Endometrium (tissue), 2 donors: ENCODE measurements around the gene CBL.

Experiments used
- FAIRE-seq: peaks from 2 replicates; lab custom pipeline; 2012; peaks lifted over from hg19 to GRCh38; lab: Jason Lieb, UNC
- donor health status: control.
- donor health status: control.

Gene CBL

DNA sequence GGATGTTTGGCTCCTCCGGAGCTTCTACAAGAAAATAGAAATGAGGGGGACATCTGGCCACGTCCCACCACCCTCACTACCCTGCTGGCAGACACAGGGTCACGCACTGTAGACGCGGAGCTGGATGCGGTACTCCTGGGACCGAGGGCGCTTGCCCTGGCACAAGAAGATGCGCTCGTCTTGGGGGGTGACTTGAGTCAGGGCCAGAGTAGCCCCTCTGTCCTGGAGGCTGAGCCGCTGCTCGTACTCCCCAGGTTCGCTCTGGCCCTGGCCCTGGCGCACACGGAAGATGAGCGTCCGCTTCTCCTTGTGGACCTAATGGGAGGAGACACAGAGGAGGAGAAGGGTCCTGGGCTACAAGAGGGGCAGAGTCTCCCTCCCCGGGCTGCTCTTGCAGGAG lies 108.6 kb downstream of the CBL start:
- FAIRE-seq = no peak

DNA sequence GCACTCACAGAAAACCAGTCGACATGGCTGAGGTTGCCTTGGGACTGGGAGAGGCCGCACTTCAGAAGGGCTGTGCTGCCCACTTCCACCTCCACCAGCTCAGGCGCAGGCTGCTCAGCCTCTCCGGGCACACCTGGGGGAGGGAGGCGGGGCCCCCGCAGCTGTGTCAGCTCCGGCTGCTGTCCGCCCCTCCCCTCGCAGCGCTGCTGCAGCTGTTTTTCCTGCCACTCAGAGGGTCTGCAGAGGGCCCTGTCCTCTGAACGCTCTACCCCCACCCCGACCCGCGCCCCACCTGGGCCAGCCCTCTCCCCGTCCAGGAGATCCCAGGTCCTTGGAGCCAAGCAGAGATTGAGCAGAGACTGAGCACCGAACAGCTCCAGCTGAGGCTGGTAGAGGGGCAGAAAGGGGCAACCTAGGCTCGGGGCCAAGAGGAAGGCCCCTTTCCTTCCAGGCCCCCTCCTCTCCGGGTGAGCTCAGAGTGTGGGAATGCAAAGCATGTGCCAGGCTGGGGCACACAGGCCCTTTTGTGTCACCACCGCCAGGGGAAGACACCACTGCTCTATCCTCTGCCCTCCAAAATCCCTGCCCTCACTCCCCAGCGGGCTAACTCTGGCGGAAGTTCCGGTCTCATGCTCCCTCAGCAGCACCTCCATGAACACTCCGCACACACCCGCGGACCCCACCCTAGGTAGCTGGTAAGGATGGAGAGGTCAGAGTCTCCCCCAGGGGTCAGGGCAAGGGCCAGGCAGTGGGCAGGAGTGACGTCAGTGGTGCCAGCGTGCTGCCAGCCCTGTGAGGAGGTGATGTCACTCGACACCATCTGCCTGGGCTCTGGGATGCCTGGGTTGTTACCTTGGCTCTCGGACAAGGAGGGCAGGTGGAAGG lies 109.2 kb downstream of the CBL start:
- FAIRE-seq = no peak

DNA sequence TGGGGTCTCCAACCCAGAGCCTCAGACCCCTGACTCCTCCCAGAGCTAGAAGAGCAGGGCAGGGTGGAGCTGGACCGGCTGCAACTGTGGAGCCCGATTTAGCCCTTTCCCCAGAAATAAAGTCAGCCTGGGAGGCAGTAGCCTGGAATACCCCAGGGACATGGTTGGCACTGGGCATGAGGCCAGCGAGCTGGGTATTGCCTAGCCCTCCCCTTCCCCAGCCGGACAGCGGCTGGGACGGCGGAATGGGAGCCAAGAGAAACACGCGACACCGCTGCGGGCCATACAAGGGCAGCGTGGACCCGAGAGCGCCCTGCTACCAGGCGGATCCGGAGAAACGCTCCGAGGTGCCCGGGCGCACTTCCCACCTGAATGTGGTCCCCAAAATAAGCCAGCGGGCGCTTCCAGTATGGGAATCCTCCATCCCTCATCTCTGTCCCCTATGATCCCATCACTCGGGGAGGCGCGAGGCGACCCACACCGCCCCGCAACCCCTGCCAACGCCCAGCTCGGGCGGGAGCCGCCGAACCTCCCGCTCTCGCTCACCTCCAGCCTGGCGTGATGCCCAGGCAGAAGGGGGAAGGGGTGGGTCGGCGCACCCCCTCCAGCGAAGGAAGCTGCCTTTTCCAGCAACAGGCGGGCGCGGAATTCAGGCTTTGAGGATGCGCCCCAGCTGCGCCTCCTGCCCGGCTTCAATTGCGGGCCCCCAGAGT lies 110.0 kb downstream of the CBL start:
- FAIRE-seq = no peak

DNA sequence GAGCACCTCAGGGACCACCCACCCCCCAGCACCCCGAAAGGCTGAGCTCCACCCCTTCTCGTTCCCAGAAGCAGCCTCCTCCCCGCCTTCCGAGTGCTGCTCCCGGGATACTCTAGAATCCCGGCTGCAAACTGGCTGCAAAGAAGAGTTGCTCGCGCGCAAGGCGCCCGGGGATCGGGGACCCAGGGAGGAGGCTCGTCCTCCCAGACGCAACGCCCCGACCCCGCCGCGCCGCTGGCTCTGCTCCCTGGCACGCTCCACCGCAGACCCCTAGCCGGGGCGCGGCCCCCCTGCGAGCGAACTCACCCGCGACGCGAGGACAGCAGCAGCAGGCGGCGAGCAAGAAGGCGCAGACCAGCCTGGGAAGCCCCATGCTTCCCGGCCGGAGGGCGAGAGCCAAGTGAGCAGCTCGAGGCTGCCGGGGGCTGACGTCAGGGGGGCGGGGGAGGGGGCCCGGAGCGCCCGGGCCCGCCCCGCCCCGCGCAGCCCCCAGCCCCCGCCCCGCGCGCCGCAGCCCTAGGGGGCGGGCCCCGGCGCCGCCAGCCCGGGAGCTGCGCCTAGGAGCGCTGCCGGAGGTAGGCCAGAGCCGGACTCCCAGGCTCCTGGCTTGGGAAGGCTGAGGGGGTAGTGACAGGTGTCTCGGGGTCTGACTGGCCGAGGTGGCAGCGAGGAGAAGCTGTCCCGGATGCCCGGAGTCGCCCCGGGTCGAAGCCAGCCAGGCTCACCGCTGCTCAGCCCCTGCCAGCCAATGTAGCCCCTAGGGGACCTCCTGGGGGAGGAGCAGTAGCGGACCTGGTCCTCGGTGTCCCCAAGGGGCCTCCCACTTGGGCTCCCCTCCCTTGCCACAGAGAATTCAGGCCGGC lies 110.8 kb downstream of the CBL start, which contains the start of gene MCAM:
MCAM (minus strand) TSS at position 402 of the 863 bp plus-strand sequence; CDS start at position 373, 29 bp downstream.
- FAIRE-seq = no peak

DNA sequence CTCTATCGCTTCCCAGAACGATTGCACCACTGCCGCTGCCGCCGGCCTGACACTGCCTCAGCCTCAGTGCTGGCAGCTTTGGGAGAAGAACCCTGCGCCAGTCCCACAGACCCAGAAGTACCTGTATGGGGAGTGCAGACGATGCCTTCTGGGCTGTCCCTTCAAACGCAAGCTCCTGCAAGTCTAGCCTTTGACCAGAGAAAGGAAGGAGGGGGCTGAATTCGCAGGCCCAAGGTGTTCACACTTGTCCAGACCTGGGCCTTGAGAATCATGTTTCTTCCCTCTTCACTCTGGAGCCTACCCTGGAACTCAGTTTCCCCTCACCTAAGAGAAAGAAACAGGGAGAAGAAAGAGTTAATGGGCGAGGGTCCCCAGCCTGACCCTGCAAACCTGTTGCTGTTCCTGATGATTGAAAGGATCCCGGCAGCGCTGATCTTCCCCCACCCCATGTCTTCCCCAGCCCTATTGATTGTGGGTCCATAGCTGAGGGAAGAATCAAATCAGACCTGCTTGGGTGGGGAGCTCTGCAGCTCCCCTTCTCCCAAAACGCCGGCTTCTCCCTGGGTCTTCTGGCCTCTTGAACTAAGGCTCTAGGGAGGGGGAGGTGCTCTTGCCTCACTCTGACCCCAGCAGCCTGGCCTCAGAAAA lies 111.6 kb downstream of the CBL start:
- no peak for FAIRE-seq

DNA sequence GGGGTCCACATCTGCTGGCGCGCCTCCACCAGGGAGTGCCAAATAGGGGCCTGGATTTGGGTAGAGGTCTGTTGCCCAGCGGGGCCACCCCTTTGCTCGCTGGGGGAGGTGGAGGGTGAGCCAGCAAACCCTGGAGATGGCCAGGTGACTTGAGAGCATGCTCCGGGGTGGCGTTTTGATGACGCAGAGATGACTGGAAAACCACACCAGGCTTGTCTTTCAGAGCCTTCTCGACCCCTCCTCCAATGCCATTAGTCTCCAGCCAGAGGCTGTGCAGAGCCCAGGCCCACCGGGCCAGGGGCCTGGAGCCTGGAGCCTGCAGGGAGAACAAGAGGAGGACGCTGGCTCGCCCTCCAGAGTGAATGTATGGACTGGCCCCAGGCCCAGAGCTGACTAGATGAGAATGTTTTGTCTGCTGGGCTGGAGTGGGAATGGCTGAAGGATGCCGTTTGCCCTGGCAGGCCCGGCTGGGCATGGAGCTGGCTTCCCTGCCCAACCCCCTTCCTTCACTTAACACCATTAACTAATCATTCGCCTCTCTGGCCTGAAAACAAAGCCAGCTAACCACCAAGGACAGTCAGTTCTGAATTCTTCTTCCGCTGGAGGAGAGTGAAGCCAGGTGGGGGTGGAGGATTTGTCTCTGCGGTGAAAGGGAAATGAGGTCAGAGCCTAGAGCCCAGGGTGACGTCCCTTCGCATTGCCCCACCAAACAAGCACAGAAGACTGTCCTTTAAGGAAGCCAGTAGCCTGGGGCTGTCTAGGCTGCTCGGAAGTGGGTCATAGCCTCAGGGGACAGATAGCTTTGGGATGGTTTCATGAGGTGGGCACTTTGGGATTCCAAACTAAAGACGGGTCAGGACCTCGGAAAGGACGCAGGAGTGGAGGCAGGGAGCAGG lies 112.3 kb downstream of the CBL start:
- no peak for FAIRE-seq

DNA sequence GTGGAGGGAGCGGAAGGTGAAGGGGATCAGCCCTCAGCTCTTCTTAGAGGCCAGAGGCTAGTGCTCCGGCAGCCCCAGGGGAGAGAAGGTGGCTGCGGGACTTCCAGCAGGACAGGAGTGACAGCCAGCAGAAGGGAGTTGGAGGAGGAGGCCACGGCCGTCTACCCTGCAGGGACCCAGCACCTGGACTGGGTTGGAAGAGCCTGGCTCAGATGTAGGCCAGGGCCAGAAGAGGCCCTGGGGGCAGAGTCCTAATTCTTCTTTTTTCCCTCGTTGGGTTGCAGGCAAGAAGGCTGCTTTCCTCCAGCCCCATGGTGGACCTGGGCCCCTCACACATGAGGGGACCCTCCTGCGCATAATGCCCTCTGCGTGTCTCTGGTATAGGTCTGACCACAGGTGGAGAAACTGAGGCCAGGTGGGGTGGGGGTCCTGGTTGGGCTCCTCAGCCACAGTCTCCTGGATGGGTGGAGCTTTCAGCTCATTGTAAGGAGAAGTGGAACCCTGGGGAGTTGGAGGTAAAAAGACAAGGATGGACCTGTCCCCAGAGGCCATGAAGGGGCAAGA lies 113.1 kb downstream of the CBL start:
- no peak for FAIRE-seq

DNA sequence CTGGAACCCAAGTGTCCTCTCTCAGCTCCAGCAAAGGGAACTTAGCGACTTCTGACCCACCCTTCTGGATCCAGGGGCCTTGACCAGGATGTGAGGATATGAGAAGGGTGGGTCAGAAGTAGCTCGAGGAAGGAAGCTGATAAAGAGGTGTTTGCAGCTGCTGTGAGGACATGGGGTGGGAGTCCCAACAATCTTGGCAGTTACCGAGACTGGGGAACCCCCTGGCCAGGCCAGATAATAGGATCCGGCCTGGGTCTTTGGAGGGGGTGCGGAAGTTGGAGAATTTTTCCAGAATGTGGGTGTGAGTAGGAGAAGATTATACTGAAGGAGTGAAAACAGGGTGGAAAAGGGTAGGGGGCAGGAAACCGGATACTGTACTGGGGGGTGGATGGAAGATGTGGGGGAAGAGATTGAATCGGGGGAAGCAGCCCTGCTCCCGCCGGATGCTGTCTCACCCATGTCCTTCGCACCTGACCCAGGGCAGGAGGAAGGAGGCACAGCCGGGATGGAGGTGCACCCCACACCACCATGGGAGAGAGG lies 113.6 kb downstream of the CBL start:
- FAIRE-seq = no peak

DNA sequence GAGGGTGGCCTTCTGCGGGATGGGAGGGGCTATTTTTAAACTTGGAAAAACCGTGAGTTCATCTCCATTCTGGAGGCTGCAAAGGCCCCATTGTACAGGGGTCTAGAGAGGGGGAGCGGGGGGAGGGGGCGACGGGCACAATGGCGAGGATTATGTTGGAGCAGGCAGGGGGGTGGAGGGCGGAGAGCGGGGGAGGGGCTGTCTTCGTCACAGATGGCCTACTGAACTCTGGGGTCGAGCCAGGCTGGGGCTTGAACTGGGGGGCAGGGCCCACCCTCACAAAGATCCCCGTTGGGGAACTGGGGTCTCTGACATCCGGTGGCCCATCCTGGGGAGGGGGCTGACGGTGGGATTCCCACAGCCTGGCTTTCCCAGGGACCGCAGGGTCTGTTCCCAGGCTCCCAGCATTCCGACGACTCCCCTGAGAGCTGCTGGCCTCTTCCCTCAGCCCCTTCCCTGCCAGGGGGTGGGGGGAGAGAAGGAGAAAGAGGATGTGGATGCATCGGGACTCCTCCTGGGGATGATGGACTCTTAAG lies 114.2 kb downstream of the CBL start:
- no peak for FAIRE-seq

DNA sequence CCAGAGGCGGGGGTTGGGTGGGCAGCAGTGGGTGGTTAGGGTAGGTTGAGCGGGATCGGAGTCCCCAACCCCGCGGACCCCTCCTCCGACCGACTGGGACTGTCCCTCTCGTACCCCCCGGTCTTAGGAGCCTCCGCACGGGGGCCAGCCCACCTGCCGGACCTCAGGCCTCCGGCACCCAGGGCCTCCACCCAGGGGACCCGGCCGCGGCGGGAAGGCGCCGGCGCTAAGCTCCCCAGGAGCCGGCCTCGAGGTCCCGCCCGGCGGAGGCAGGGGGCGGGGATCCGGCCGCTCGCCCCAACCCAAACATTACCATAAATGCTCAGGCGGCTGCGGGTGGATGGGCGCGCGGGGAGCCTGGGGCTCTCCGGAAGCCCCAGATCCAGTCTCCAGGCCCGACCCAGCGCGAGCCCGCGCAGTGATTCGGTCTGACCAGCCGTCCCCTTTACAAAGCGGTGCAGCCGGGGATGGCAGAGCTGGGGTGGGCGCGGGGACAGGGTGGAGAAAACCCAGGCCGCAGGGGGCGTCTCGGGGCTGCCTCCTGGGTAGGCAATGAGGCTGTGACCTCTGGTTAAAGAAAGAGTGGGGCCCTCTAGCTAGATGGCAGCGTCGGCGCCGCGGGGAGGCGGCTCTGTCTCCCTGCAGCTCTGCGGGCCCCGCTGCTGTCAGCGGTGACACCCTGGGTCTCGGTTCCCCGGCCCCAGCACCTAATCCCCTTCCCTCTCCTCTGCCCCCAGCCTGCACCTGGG lies 114.8 kb downstream of the CBL start:
- FAIRE-seq = no peak

DNA sequence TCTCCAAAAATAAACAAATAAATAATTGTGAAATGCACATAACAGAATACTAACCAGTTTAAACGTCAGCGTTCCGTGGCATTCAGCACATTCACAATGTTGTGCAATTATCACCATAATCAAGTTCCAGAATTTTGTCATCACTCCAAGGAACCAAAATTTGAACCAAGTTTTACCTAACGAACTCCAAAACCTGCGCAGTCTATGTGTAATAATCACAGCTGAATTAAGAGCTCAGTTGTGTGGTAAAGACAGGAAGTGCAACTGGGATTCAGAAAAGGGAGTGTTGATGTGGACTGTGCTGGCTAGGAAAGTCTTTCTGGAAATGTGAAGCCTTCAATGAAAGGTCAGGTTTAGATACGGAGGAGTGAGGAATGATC lies 116.2 kb downstream of the CBL start:
- no peak for FAIRE-seq

DNA sequence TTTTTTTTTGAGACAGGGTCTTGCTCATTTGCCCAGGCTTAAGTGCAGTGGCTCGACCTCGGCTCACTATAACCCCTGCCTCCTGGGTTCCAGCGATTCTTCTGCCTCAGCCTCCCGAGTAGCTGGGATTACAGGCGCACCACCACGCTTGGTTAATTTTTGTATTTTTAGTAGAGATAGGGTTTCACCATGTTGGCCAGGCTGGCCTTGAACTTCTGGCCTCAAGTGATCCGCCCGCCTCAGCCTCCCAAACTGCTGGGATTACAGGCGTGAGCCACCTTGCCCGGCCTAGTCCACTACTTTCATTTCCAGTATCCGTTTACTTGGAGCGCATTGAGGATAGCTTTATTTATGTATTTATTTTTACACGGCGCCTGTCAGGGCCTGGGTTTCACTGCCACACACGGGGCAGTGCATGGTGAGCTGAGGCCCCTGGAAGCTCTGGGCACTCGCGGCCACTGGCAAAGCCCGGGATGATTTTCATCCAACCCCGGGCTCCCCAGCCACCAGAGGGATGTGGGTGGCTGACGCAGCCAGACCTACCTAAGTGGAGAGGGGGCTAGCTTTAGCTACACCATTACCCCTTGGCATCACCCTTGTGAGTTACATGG lies 116.9 kb downstream of the CBL start:
- no peak for FAIRE-seq

DNA sequence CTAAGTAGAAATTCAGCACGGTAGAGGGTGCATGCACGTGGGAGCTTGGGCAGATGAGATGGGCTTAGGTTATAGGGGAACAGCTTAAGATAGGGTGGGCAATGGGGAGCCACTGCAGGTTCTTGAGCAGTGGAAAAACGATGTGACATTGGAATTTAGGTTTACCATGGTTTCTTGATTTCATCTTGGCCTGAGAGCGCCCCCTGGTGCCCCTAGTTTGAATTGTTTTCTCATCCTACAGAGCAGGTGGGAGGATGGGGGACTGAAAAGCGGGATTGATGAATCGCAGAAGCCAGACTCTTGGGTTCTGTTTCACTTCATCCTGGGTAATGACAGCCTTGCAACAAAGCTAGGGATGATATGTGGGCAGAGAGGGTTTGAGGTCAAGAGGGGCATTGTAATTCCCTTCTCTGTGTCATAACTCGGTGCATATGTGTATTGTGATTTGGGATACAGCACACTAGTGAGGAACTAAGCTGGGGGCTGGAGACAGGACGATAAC lies 117.4 kb downstream of the CBL start:
- FAIRE-seq = no peak

DNA sequence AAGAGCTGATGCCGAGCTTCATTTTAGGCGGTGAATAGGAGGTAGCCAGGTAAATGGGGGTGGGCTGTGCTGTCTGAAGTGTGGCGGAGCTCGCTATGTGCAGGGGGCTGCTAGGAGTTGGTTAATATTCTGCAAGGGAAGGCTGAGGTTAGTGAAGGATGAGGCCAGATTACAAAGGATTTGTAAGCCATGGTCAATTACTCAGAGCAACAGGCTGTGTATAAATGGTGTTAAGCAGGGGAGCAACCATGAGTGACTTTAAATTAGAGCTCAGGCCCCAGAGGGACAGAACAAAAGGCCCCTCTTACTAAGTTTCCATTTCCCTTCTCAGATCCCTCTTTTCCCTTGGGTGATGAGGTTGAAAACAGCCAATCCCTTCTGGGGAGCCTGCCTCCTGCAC lies 118.0 kb downstream of the CBL start:
- no peak for FAIRE-seq

DNA sequence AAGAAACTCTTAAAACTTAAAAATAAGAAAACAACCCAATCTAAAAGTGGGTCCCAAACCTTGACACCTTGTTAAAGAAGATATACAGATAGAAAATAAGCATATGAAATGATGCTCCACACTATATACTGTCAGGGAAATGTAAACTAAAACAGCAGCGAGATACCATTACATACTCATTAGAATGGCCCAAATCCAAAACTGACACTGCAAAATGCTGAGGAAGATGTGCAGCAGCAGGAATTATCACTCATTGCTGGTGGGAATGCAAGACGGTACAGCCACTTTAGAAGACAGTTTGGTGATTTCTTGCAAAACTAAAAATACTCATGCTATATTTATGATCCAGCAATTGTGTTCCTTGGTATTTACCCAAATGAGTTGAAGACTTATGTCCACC lies 123.2 kb downstream of the CBL start:
- FAIRE-seq = no peak

DNA sequence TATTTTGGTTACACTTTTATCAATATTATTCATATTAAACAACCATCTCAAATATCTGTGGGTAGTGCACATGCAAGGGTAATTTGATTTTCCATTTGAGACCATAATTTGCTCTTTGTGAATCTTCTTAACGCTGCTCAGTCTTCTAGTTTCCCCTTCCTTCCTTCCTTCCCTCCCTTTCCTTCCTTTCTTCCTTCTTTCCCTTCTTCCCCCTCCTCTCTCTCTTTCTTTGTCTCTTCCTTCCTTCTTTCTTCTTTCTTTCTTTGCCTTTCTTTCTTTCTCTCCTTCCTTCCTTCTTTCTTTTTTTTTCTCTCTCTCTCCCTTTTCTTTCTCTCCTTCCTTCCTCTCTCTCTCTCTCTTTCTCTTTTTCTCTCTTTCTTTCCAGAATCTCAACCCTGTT lies 124.1 kb downstream of the CBL start:
- FAIRE-seq = no peak

DNA sequence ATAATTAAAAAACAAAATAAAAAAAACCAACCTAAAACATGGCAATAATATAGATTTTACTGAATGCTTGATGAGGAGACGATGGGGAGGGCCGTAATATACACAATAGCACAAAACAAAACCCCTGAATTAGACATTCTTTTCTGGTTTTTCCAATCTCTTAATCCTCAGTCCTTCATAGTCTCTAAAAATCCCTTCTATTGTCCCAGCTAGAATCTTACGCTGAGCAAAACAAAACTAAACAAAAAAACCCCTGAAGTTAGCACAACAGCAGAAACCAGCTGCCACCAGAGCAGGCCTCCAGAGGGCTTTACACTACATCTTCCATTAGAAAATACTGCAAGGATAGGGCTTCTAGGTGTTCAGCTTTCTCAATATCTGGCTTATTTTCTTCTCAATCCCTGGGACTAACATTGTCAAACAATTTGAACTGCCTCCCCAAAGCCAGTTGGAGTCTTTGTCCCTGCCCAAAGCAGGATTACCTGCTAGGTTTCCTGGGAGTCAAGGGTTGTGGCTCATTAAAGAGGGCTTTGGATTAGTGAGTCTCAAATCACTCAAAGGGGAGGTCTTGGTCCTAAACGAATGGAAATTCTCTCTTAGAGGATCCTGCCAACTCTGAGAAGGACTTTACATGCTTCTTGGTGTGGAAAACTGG lies 126.1 kb downstream of the CBL start:
- FAIRE-seq = no peak
